Activated CD4-positive, alpha-beta T cell treated with anti-CD3 and anti-CD28 coated beads, Interleukin-2, amount 50 U/mL, for 48 hours (primary cell): ENCODE measurements around the gene TMEM186.
"Not testable (repeated sequence)": the region's sequence is repeated elsewhere in the genome, so short reads cannot be mapped to it uniquely, and the experiment has no call there.

Experiments
- DNase-seq, 2 experiments: peaks; one replicate each; pipeline ENCODE4 v3.0.0-alpha.2; 2020

TMEM186 gene

GRCh38 chr16:8797364-8798173 is at the start of gene TMEM186, which contains the start of gene PMM2:
Gene TMEM186 (minus strand): TSS chr16:8797639. CDS start chr16:8797614, 25 bp downstream.
Gene PMM2 (plus strand): TSS chr16:8797839. CDS start chr16:8797883, 44 bp downstream.
- peak; percentile 93 to 95 for DNase-seq

GRCh38 chr16:8847145-8847544 is 49.7 kb upstream of the TMEM186 start:
- no peak for DNase-seq

DNA sequence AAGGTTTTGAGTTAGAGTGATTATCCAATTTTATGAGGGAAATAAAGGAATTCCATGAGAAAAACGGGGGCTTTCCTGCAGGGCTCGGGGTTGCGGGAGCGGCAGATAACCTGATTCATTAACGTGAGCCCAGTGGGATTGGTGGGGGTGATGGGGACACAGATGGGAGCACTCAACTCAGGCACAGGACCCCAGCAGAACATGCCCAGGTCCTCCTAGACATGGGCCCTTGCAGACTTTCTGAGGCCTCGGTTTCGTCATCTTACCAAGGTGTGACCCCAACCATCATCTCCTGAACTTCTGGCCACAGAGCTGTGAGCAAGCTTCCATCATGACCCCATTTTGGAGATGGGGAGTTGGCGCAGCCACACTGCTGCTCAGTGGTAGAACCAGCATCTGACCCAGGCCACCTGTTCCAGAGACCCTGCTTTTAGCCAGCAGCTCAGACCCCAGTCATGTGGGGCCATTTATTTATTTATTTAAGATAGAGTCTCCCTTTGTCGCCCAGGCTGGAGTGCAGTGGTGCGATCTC is 49.0 kb upstream of the TMEM186 start:
- DNase-seq, result no peak

DNA sequence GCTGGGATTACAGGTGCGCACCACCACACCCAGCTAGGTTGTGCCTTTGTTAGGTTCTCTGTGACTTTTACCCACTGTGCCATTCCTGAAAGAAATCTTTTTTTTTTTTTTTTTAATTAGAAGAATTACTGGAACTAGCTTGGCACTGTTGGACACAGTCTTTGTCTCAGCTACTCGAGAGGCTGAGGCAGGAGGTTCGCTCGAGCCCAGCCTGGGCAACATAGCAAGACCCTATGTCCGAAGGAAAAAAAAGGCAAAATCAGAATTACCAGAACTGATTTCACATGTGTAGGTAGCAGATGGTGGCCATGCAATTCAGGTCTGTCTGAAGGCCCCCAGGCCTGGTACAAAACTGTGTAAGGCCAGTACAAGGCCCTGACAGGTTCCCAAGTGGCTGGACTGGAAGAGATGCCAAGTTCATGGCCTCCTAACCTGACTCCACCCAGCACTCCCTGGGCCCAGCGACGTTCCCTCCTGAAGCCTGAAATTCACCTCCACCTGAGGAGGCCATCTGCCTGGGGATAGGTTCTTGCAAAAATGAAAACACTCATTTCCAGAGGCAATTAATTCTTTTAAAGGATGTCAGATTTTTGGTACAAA is 48.4 kb upstream of the TMEM186 start:
- no peak for DNase-seq

- DNase-seq, result not testable (repeated sequence)
Observed at GRCh38 chr16:8843296-8843695, 45.9 kb upstream of the TMEM186 start.

- not testable (repeated sequence) for DNase-seq
Observed at GRCh38 chr16:8842016-8842415, 44.6 kb upstream of the TMEM186 start.

GRCh38 chr16:8837594-8837993 is 40.2 kb upstream of the TMEM186 start:
- DNase-seq, result not testable (repeated sequence)

DNA sequence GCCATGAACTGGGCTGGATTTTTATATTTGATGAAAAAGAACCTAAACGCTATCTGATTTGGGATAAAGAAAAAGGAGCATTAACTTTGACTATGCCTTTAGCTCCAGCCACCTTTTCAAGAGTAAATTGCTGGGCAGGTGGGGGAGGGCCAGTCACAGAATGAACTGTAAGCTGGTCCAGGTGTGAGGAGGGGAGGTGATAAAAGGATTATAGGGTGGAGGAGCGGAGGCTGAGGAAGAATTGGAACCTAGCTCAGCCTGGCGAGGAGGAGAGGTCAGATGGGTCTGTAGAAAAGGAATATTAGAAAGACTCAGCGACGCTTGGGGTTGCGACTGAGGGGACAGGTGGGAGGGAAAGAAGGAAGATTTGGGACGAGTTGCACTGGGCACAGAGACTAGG is 39.4 kb upstream of the TMEM186 start:
- not testable (repeated sequence) for DNase-seq

DNA sequence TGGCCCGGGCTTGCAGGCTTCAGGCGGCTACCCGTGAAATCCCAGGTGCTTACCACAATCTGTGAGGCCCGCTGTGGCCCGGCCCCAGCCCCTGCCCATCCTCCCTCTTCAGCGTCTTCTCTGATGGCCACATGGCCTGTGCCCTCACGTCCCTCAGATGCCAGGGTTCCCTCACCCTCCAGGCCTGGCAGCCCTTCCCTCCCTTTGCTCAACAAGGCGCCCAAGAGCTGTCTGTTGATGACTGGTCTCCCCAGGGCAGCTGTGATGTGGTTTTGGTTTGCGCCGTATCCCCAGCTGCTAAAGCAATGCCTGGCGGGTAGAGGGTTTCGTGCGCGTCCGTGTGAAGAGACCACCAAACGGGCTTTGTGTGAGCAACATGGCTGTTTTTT is 35.3 kb upstream of the TMEM186 start:
- no peak for DNase-seq

DNA sequence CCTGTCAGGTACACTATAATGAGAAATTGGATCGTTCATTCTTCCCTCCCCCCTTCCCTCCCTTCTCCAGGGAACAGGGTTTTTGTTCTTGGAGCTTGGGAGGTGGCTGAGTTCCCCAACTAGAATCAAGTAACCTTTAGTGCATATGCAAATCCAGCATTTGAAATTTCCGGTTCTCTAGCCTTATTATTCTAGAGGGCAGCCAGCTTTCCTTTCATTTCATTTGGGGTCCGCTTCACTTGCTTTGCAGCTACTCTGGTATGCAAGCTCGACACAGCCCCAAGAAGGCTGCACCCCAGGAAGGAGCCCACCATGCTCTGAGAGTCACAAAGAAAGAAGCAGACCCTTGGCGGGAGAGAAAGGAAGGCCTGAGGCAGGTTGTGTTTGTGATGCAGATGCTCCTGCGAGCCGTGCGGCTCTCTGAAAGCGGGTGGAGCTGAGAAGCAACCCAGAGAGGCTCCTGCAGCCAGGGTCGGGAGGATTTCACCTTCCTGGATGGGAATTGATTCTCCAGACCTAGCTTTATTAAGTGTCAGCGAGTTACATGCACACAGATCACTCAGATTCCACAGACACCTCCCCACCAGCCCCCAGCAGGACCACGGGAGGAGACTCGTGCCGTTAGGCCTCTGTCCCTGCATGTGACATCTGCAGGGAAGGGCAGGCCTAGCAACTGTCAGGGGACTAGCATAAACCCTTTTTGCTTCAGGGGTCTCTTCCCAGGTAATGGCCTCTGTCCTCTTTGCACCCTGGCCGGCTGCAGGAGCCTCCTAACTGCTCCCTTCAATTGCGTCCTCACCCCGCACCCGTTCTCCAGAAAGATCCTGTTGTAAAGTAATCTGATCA is 34.7 kb upstream of the TMEM186 start:
- no peak for DNase-seq

DNA sequence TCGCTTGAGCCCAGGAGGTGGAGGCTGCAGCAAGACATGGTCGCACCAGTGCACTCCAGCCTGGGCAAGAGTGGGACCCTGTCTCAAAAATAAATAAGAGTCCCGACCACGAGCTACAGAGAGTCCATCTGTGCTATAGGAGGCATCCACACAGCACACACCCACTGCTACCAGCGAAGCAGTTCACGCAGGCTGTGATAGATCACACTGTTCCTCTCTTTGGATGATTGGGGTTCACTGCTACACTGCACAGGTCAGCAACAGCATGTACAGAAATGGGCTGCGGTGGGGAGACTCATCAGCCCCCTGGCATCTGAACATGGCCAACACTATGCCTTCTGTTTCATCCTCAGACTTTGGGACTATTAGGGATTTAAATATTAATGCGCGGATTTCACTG is 34.0 kb upstream of the TMEM186 start:
- no peak for DNase-seq

DNA sequence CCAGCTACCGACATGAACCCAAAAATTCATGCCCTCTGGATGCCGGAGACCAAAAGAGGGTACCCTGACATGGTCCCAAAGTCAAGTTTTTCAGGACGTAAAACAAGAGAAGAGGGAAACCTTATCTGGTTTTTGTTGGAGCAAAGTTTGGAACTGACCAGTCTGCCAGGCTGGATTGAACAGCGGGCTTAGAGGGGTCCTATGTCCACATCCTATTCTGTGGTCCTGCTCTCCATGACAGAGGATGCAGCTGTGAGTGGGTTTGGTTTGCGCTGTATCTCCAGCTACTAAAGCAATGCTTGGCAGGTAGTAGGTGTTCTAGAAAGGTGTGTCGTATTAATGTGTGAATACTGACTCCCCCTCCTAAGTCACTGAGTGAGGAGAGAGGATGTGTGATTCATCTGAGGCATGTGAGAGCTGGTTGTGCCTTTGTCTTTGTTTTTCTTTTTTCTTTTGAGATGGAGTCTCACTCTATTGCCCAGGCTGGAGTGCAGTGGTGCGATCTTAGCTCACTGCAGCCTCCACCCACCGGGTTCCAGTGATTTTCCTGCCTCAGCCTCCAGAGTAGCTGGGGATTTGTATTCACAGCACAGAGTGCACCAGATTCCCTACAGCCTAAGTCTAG is 31.2 kb upstream of the TMEM186 start:
- no peak for DNase-seq

- no peak for DNase-seq
Observed at GRCh38 chr16:8826278-8826879, 28.9 kb upstream of the TMEM186 start.

GRCh38 chr16:8822403-8822802 is 25.0 kb upstream of the TMEM186 start:
- no peak for DNase-seq

- no peak for DNase-seq
Observed at GRCh38 chr16:8819411-8820034, 22.1 kb upstream of the TMEM186 start.

- DNase-seq, result no peak
Observed at GRCh38 chr16:8818504-8819270, 21.2 kb upstream of the TMEM186 start.

- DNase-seq, result no peak
Observed at GRCh38 chr16:8816967-8817655, 19.7 kb upstream of the TMEM186 start.

- DNase-seq, result peak in 1 of 2 experiments; percentile 28
Observed at GRCh38 chr16:8814095-8814806, 16.8 kb upstream of the TMEM186 start.

DNA sequence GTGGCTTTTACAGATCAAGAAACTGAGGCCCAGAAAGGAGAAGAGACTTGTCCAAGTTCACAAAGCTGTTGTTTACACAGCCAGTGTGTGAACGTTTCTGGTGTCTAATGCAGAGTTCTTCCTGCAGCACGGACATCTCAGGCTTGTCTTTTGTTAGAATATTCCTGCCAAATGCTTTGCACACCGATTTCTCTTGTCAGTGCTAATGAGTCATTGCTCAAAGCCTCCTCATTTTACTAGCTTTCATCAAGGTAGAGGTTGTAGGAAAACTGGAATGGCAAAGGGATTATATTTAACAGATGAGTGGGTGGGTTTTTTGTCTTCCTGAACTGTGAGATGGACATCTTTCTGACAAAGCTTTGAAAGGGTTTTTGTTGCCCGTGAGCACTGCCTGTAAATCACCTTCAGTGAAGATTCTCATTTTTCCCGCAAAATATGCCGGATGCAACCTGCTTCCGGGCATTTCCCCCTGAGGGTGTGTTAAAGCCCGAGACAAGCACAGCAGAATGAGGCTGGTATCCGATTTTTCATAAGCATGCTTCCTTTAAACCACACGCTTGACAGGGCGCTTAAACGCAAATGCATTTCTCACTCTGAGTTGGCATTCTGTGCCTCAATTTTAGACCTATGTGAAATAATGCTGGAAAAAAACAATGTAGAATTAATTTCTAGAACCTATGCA is 14.9 kb upstream of the TMEM186 start:
- DNase-seq, result no peak
